Neutrophil (primary cell): Measurements from ENCODE around the gene LRCH1.

Experiments used
- H3K27ac ChIP-seq: fragments of 200-600 bp; sonication (generic); 2 replicates; pipeline ENCODE4 v1.5.1; 2016; ENCODE audit warnings: mild to moderate bottlenecking, moderate library complexity
- H3K27me3 ChIP-seq: fragments of 200-600 bp; sonication (generic); 2 replicates; pipeline ENCODE4 v1.6.0; 2016; ENCODE audit warnings: mild to moderate bottlenecking
- H3K36me3 ChIP-seq: fragments of 200-600 bp; sonication (generic); 2 replicates; pipeline ENCODE4 v1.5.1; 2017
- H3K4me1 ChIP-seq, 2 experiments: fragments of 200-600 bp in 1 of 2; sonication (generic) in 1 of 2; 1 replicate in 1 of 2; 2 replicates in 1 of 2; pipeline versions ENCODE4 v1.5.1 to v1.6.1; 2013 to 2016; ENCODE audit warnings: low read depth in 1 of 2, low read length in 1 of 2, mild to moderate bottlenecking in 1 of 2, moderate library complexity in 1 of 2; ENCODE audit not compliant: control insufficient read depth in 1 of 2, insufficient read depth in 1 of 2
- H3K4me3 ChIP-seq, 2 experiments: fragments of 200-600 bp in 1 of 2; sonication (generic) in 1 of 2; 1 replicate in 1 of 2; 2 replicates in 1 of 2; pipeline ENCODE4 v1.5.1; 2013 to 2016; ENCODE audit warnings: low read depth in 1 of 2, low read length in 1 of 2, mild to moderate bottlenecking in 1 of 2, moderate library complexity in 1 of 2
- H3K9me3 ChIP-seq: fragments of 200-600 bp; sonication (generic); 2 replicates; pipeline ENCODE4 v1.5.1; 2016
- CTCF ChIP-seq: fragments of 200-600 bp; sonication (generic); IDR thresholded peaks from 2 replicates; pipeline ENCODE4 v1.5.1; 2016; ENCODE audit warnings: antibody characterized with exemption

Gene LRCH1

GRCh38 chr13:46621792-46622629 lies 69.0 kb downstream of the LRCH1 start:
- Histone ChIP-seq H3K27me3 (no peaks in the 10 kb centered on the region), H3K9me3 (no peaks in the 10 kb centered on the region), H3K4me1 (peaks cover 0 to 5% of the 10 kb centered on the region in 2 experiments), H3K27ac (no peak overlapping the region), H3K4me3 (no peak overlapping the region), H3K36me3 (no peaks in the 10 kb centered on the region)
- TF ChIP-seq CTCF, result no peak

- H3K4me3 ChIP-seq, result no peak overlapping the region
- H3K27me3 ChIP-seq, result no peaks in the 10 kb centered on the region
- H3K27ac ChIP-seq, result no peak overlapping the region
- H3K36me3 ChIP-seq, result no peaks in the 10 kb centered on the region
- no peaks in the 10 kb centered on the region for H3K9me3 ChIP-seq
- peaks cover 0 to 9% of the 10 kb centered on the region in 2 experiments for H3K4me1 ChIP-seq
- TF ChIP-seq CTCF, result no peak
Observed at GRCh38 chr13:46622630-46623256, 69.8 kb downstream of the LRCH1 start.

- Histone ChIP-seq H3K4me3 (no peak overlapping the region), H3K27me3 (no peaks in the 10 kb centered on the region), H3K9me3 (no peaks in the 10 kb centered on the region), H3K27ac (no peak overlapping the region), H3K36me3 (no peaks in the 10 kb centered on the region), H3K4me1 (peaks cover 0 to 9% of the 10 kb centered on the region in 2 experiments)
- no peak for TF ChIP-seq CTCF
Observed at GRCh38 chr13:46624353-46624752, 71.4 kb downstream of the LRCH1 start.

- Histone ChIP-seq H3K4me1 (peaks cover 0 to 9% of the 10 kb centered on the region in 2 experiments), H3K27ac (no peak overlapping the region), H3K9me3 (no peaks in the 10 kb centered on the region), H3K4me3 (no peak overlapping the region), H3K27me3 (no peaks in the 10 kb centered on the region), H3K36me3 (no peaks in the 10 kb centered on the region)
- no peak for TF ChIP-seq CTCF
Observed at GRCh38 chr13:46624821-46625220, 71.9 kb downstream of the LRCH1 start.

GRCh38 chr13:46627462-46627861 lies 74.5 kb downstream of the LRCH1 start:
- peaks cover 0 to 9% of the 10 kb centered on the region in 2 experiments for H3K4me1 ChIP-seq

More at GRCh38 chr13:46627462-46627861, 74.5 kb downstream of the LRCH1 start:
- Histone ChIP-seq H3K4me3 (no peak overlapping the region), H3K36me3 (no peaks in the 10 kb centered on the region), H3K27ac (no peak overlapping the region), H3K9me3 (no peaks in the 10 kb centered on the region), H3K27me3 (no peaks in the 10 kb centered on the region)
- no peak for TF ChIP-seq CTCF
